Adipose tissue (tissue), 3 donors: Measurements from ENCODE around the gene CNN2. TPM values are rescaled to one million over a fixed set of nuclear protein-coding genes. Genes with fewer than 3 reads are reported as not detected.
A peak's percentile ranks its signal among the peaks of the same experiment; 100 is the strongest.

ENCODE experiments used
- H3K27ac ChIP-seq: one replicate; pipeline ENCODE4 v1.5.1; 2013; ENCODE audit warnings: low read depth, low read length
- WGBS, 3 donors: extraction: QIAGEN DNeasy Blood & Tissue Kit; methylation state at CpG; one replicate each; pipeline ENCODE4 v1.1.7; 2013; 5-methylcytosine and 5-hydroxymethylcytosine counted together
- polyA plus RNA-seq, 3 donors: library from polyadenylated mRNA; stranded (reverse); fragments of 200-250 nt; gene quantifications; one replicate each; pipeline ENCODE4 v1.2.3, GENCODE V29; 2013
- donor health status: healthy with polysubstance abuse.
- donor health status: Bipolar disorder and iron deficiency.
- donor health status: healthy.

CNN2 gene
- polyA plus RNA-seq, 3 donors, result 39.3 to 107 (median 76.1) TPM

DNA sequence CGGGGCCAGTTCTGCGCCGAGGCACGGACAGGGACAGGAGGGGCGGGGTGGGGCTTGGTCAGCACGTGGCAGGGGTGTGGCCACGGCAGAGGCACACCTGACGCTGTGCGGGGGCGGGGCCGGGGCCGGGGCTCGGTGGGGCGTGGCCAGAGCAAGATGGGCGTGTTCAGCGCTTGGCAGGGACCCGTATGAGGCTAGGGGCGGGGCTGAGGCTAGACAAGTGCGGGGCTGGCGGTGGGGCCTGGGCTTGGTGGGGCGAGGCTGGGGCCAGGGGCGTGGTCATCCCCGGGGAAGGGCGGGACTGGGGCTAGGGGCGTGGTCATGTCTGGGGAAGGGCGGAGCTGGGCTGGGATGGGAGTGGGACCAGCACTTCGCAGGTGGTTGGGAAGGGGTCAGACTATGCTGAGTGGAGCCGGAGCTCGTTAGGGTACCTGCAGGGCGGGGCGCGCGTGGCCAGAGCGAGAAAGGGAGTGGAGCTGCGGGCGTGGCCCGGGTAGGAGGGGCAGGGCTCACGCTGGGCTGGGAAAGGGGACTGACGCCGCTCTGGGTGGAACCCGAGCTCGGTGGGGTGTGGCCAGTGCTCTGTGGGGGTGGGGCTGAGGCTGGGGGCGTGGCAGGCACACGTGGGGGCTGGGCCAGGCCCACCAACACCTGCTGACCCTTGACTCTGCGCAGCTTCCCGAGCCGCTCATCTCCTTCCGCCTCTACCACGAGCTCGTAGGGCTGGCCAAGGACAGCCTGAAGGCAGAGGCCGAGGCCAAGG lies 55.9 kb downstream of the CNN2 start:
- WGBS, 3 donors, result 17 to 50% (median 36%) methylated on average over 39 to 51 of the region's 51 CpGs

DNA sequence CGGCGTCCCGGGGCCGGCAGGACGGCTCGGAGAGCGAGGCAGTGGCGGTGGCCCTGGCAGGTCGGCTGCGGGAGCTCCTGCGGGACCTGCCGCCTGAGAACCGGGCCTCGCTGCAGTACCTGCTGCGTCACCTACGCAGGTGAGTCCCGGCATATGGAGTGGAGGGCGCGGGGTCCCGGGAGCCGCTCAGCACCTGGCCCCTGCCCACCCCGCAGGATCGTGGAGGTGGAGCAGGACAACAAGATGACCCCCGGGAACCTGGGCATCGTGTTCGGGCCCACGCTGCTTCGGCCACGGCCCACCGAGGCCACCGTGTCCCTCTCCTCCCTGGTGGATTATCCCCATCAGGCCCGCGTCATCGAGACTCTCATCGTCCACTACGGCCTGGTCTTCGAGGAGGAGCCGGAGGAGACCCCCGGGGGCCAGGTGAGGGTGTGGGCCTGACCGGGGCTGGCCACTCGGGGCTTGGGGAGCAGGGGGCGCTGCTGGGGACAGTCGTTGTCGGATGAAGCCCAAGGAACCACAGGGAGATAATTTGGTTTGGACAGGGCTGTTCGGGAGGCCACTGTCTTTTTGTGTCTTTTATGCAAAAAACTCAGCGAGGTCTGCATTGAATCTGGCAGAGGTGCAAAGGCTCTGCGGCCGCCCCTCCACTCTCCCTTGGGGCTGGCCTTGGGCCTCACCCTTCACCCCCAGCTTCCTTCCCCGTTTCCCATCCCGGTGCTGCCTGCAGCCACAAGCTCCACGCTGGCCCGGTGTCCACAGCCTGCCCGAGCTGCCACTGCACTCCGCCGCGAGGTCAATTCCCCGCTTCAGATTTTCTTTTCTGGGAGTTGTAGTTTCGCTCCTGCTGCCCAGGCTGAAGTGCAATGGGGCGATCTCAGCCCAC lies 56.8 kb downstream of the CNN2 start:
- no peak overlapping the region for H3K27ac ChIP-seq
- 74 to 81% (median 80%) methylated on average over 42 to 59 of the region's 59 CpGs for WGBS, 3 donors

More for the DNA sequence above, 55.9 kb downstream of the CNN2 start:
- no peak overlapping the region for H3K27ac ChIP-seq

DNA sequence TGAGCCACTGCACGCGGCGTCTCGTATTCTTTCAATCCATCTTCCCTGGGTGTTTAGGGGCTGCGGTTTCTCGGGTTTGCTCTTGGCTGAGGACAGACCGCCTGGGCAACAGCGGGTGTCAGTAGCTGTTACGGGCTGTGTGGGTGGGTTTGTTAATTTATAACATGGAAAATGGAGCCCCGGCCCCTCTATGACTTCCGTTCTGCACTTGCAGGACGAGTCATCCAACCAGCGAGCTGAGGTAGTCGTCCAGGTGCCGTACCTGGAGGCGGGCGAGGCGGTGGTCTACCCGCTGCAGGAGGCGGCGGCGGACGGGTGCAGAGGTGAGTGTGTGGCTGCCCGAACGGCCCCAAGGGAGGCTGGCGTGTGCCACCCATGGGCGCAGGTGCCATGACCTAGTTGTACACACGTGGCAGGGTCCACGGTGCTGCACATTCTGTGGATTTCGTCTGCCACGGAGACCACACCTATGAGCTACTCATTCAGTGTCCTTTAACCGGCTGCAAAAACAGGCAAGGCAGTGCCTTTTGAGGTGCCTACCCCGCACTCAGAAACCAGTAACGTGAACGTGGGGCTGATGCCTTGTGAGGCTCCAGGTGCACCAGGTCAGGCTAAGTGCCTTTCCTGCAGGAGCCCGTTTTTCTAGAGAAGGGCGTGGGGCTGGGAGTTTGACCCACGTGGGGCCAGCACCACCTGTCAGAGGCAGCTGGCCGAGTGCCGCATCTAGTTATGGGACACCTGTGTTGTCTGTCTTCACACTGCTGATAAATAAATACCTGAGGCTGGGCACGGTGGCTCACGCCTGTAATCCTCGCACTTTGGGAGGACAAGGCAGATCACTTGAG lies 57.8 kb downstream of the CNN2 start:
- no peak overlapping the region for H3K27ac ChIP-seq
- 49 to 87% (median 81%) methylated on average over 43 of the region's 43 CpGs for WGBS, 3 donors

DNA sequence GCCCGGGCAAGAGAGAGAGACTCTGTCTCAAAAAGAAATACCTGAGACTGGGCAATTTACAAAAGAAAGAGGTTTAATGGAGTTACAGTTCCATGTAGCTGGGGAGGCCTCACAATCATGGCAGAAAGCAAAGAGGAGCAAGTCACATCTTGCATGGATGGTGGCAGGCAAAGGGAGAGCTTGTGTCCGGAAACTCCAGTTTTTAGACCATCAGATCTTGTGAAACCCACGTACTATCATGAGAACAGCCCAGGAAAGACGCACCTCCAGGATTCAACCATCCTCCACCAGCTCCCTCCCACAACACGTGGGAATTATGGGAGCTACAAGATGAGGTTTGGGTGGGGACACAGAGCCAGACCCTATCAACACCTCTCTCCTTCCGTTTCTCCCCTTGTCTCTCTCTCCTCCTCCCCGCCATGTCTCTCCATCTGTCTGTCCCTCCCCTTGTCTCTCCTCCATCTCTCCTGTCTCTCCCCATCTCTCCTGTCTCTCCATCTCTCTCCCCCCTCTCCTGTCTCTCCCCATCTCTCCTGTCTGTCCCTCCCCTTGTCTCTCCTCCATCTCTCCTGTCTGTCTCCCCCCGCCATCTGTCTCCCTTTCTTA lies 58.7 kb downstream of the CNN2 start:
- WGBS, 3 donors, result 65 to 84% (median 73%) methylated on average over 8 of the region's 8 CpGs
- no peak overlapping the region for H3K27ac ChIP-seq

DNA sequence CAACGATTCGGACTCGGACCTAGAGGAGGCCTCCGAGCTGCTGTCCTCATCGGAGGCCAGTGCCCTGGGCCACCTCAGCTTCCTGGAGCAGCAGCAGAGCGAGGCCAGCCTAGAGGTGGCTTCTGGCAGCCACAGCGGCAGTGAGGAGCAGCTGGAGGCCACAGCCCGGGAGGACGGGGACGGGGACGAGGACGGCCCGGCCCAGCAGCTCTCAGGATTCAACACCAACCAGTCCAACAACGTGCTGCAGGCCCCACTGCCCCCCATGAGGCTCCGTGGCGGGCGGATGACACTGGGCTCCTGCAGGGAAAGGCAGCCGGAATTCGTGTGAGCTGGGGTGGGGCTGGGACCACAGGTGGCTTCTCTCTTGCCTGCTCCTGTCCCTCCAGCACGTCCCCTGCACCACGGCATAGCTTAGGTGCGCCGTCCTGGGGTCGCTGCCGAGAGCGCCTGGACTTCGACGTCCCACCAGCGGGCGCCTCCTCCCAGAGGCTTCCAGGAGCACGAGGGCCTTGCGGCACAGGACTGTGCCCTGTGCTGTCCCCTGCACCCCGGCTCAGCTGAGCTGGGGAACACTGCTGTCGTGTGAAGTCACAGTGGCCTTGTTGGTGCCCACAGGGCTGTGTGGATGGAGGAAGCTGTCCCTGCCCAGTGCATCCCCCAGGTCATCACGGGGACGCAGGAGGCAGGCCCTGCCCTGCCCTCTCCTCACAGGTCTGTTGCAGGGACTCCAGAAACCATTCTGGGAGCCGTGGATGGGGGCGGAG lies 59.5 kb downstream of the CNN2 start:
- WGBS, 3 donors, result 72 to 78% (median 72%) methylated on average over 37 to 38 of the region's 38 CpGs
- H3K27ac ChIP-seq, result no peak overlapping the region

DNA sequence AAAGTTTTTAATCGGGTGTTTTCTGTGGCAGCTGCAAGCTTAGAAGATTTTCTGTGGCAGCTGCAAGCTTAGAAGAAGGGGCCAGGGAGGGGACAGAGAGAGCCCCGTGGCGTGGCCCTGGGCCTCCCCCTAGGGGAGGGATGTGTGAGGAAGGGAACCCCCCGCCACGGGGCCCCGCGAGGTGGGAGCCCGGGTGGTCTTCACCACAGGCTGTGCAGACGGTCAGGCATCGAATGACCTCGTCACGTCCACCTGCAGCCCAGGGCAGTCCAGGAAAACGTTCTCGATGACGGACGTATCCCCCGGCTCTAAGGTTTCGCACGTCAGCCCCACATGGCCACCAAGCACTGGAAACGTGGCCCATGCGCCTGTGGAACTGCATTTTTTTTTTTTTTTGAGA lies 60.2 kb downstream of the CNN2 start:
- no peak overlapping the region for H3K27ac ChIP-seq
- 80 to 85% (median 82%) methylated on average over 21 of the region's 21 CpGs for WGBS, 3 donors

DNA sequence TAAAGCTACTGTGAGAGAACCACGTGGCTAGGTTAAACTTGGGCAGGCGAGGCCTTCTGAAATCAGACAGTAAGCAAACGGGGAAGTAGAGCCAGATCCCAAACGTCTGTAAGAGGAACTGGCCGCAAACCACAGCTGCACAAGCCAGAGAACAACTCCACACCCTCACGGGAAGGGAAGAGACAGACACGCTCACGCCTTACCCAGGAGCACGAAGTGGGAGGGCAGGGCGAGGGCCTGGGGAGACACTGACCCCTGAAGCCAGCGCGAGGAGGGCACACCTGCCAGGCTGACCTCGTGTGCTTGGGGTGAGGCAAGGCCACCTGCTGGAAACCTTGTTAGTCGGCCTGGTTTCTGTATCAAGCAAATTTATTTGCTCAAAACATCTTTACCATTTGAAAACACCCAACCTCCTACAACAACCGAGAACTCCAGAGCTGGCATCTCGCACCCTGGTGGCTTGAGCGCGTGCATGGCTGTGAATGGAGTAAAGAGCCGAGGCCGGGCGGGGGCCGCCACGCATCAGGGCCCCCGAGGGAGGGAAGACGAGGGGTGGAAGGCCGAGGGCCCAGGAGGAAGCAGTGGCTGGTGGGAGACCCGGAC lies 61.5 kb downstream of the CNN2 start:
- H3K27ac ChIP-seq, result peak overlapping the region; percentile 52
- WGBS, 3 donors, result 35 to 72% (median 39%) methylated on average over 27 of the region's 27 CpGs

DNA sequence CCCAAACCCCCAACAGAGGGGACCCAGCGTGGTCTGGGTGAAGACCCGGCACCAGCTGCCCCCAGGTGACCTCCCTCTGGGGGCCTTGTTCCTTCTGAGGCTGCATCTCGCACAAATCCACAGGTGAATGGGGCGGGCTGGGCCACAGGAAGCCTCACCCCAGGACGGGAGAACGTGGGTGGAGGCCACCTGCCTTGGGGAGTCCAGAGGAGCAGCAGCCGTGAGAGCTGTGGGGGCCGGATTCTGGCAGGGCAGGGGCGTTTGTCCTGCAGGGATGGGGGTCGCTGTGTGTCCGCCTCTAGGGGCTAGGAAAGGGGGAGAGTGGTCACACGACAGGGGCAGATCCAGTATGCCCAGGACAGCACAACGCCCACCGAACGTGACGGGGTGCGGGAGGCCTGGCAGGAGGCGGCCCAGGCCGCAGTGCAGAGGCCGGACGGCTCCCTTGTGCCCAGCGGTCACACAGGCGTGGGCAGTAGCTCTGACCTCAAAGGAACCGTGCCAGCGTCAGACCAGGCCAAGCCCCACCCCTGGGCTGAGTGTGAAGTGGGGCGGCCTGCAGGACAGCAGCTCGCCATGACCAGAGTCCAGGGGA lies 62.1 kb downstream of the CNN2 start:
- H3K27ac ChIP-seq, result peak overlapping the region; percentile 52
- 74 to 88% (median 76%) methylated on average over 27 of the region's 27 CpGs for WGBS, 3 donors

Other genes with a start within 250 kb of the CNN2 start
- gene PTBP1, start 229.2 kb upstream of the CNN2 start, polyA plus RNA-seq, result 100 to 1,000 TPM in 2 of 3 donors, 10 to 100 TPM in 1; 51.6 to 125 (median 119) TPM
- under 1 TPM in 1 of 3 donors, not detected in 2; 0.02 TPM for gene PLPPR3, start 204.7 kb upstream of the CNN2 start, polyA plus RNA-seq
- 1 to 10 TPM in 1 of 3 donors, under 1 TPM in 2; 0.03 to 3.3 (median 0.13) TPM for gene AZU1, start 198.8 kb upstream of the CNN2 start, polyA plus RNA-seq
- 1 to 10 TPM in 1 of 3 donors, under 1 TPM in 2; 0.07 to 2.8 (median 0.09) TPM for gene PRTN3, start 185.6 kb upstream of the CNN2 start, polyA plus RNA-seq
- gene ELANE, start 174.3 kb upstream of the CNN2 start, polyA plus RNA-seq, result 1 to 10 TPM in 2 of 3 donors, under 1 TPM in 1; 0.54 to 9.2 (median 2.4) TPM
- 1,000 to 10,000 TPM in 1 of 3 donors, 100 to 1,000 TPM in 2; 146 to 2,068 (median 706) TPM for gene CFD, start 166.9 kb upstream of the CNN2 start, polyA plus RNA-seq
- gene MED16, start 133.4 kb upstream of the CNN2 start, polyA plus RNA-seq, result 10 to 100 TPM; 38.8 to 41.4 (median 39.0) TPM
- gene RNU6-9, start 133.1 kb upstream of the CNN2 start, polyA plus RNA-seq, result not detected
- gene R3HDM4, start 113.4 kb upstream of the CNN2 start, polyA plus RNA-seq, result 10 to 100 TPM; 44.6 to 59.1 (median 57.9) TPM
- gene KISS1R, start 109.3 kb upstream of the CNN2 start, polyA plus RNA-seq, result under 1 TPM in 1 of 3 donors, not detected in 2; 0.37 TPM
- gene ARID3A, start 100.6 kb upstream of the CNN2 start, polyA plus RNA-seq, result 1 to 10 TPM; 3.6 to 8.2 (median 8.0) TPM
- 10 to 100 TPM; 26.7 to 33.5 (median 30.9) TPM for gene WDR18, start 42.3 kb upstream of the CNN2 start, polyA plus RNA-seq
- gene GRIN3B, start 26.2 kb upstream of the CNN2 start, polyA plus RNA-seq, result under 1 TPM in 2 of 3 donors, not detected in 1; 0.01 to 0.03 TPM
- gene TMEM259, start 5.5 kb upstream of the CNN2 start, polyA plus RNA-seq, result 100 to 1,000 TPM; 107 to 198 (median 126) TPM
- gene RNU6-2, start 5.1 kb upstream of the CNN2 start, polyA plus RNA-seq, result not detected
- 10 to 100 TPM in 2 of 3 donors, 1 to 10 TPM in 1; 9.6 to 26.2 (median 14.7) TPM for gene ABCA7, start 13.5 kb downstream of the CNN2 start, polyA plus RNA-seq
- 10 to 100 TPM; 10.1 to 22.3 (median 14.7) TPM for gene ARHGAP45, start 40.6 kb downstream of the CNN2 start, polyA plus RNA-seq
- 100 to 1,000 TPM in 2 of 3 donors, 10 to 100 TPM in 1; 86.3 to 393 (median 226) TPM for gene POLR2E, start 68.8 kb downstream of the CNN2 start, polyA plus RNA-seq
- 1,000 to 10,000 TPM in 2 of 3 donors, 100 to 1,000 TPM in 1; 205 to 2,242 (median 1,517) TPM for gene GPX4, start 77.4 kb downstream of the CNN2 start, polyA plus RNA-seq
- gene SBNO2, start 147.7 kb downstream of the CNN2 start, polyA plus RNA-seq, result 100 to 1,000 TPM in 1 of 3 donors, 10 to 100 TPM in 2; 22.0 to 155 (median 53.1) TPM
- 10 to 100 TPM; 24.5 to 42.9 (median 39.4) TPM for gene STK11, start 179.2 kb downstream of the CNN2 start, polyA plus RNA-seq
- gene CBARP, start 211.4 kb downstream of the CNN2 start, polyA plus RNA-seq, result 1 to 10 TPM in 2 of 3 donors, under 1 TPM in 1; 0.20 to 4.3 (median 2.0) TPM
- 100 to 1,000 TPM; 217 to 303 (median 219) TPM for gene ATP5F1D, start 215.1 kb downstream of the CNN2 start, polyA plus RNA-seq
- gene MIDN, start 222.0 kb downstream of the CNN2 start, polyA plus RNA-seq, result 10 to 100 TPM; 22.8 to 95.5 (median 75.0) TPM
- gene CIRBP, start 242.7 kb downstream of the CNN2 start, polyA plus RNA-seq, result 100 to 1,000 TPM; 346 to 568 (median 388) TPM
- gene FAM174C, start 248.9 kb downstream of the CNN2 start, polyA plus RNA-seq, result 10 to 100 TPM; 44.9 to 75.8 (median 55.0) TPM